ENCODE results near the gene SLC38A7. TPM values are rescaled to one million over a fixed set of nuclear protein-coding genes. Genes with fewer than 3 reads are reported as not detected.
"Not testable (repeated sequence)": the region's sequence is repeated elsewhere in the genome, so short reads cannot be mapped to it uniquely, and the experiment has no call there.

Gene SLC38A7
- total RNA-seq, 2 experiments from 2014 or later, result 10.5 to 11.4 TPM

DNA sequence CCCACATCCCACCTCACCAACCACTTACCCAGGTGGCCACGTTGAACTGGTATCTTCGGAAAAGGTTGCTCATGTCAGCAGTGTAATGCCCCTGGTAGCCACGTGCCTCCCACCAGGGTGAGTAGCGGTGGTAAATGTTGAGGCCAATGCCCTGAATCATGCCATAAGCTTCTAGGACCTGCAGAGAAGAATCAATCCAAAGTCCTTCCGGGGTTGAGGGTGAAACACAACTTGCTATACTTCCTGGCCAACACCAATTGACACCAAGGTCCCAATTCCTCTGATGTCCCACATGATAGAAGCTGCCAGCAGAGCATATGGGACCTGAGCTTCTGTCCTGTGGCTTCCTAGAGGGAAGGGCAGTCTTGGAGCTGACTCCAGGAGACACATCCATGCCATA is 43.6 kb downstream of the SLC38A7 start:
- CTCF ChIA-PET, result no interaction called here
- Mint-ChIP-seq H3K4me3 (no peak overlapping the region), H3K27ac (no peak overlapping the region), H3K4me1 (no peaks in the 10 kb centered on the region), H3K9me3 (no peaks in the 10 kb centered on the region), H3K27me3 (peaks cover 5% of the 10 kb centered on the region), H3K36me3 (ENCODE audit: low read depth) (no peaks in the 10 kb centered on the region)
- POLR2A ChIA-PET, result no interaction called here
- DNase-seq, result no peak

DNA sequence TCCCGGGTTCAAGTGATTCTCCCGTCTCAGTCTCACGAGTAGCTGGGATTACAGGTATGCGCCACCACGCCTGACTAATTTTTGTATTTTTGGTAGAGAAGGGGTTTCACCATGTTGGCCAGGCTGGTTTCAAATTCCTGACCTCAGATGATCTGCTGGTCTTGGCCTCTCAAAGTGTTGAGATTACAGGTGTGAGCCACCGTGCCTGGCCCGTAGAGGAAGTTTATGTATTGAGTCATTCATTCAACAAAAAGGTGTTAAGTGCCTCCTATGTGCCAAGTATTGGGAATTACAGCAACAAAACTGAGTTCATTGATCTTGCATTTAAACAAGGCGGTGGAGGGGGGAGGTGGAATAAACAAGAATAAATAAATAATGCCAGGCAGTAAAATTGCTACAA is 44.7 kb downstream of the SLC38A7 start:
- no peak overlapping the region for H3K4me3 Mint-ChIP-seq
- DNase-seq, result no peak
- no peaks in the 10 kb centered on the region for H3K4me1 Mint-ChIP-seq
- H3K27ac Mint-ChIP-seq, result no peak overlapping the region
- no peaks in the 10 kb centered on the region for H3K36me3 Mint-ChIP-seq (ENCODE audit: low read depth)
- POLR2A ChIA-PET, result no interaction called here
- H3K9me3 Mint-ChIP-seq, result no peaks in the 10 kb centered on the region
- CTCF ChIA-PET, result no interaction called here
- H3K27me3 Mint-ChIP-seq, result peaks cover 7% of the 10 kb centered on the region

DNA sequence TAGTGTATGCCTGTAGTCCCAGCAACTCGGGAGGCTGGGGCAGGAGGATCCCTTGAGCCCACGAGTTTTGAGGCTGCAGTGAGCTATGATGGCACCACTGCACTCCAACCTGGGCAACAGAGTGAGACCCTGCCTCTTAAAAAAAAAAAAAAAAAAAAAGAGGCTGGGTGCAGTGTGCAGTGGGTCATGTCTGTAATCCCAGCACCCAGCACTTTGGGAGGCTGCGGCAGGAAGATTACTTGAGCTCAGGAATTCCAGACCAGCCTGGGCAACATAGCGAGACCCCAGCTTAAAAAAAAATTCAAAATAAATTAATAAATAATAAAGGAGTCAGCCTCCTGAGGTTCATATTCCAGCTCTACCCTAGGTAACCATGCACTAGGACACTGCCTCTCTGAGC is 45.3 kb downstream of the SLC38A7 start:
- Mint-ChIP-seq H3K9me3 (no peaks in the 10 kb centered on the region), H3K36me3 (ENCODE audit: low read depth) (no peaks in the 10 kb centered on the region), H3K4me1 (no peaks in the 10 kb centered on the region), H3K27ac (no peak overlapping the region), H3K4me3 (no peak overlapping the region), H3K27me3 (peaks cover 7% of the 10 kb centered on the region)
- ChIA-PET CTCF (no interaction called here), POLR2A (no interaction called here)
- no peak for DNase-seq

DNA sequence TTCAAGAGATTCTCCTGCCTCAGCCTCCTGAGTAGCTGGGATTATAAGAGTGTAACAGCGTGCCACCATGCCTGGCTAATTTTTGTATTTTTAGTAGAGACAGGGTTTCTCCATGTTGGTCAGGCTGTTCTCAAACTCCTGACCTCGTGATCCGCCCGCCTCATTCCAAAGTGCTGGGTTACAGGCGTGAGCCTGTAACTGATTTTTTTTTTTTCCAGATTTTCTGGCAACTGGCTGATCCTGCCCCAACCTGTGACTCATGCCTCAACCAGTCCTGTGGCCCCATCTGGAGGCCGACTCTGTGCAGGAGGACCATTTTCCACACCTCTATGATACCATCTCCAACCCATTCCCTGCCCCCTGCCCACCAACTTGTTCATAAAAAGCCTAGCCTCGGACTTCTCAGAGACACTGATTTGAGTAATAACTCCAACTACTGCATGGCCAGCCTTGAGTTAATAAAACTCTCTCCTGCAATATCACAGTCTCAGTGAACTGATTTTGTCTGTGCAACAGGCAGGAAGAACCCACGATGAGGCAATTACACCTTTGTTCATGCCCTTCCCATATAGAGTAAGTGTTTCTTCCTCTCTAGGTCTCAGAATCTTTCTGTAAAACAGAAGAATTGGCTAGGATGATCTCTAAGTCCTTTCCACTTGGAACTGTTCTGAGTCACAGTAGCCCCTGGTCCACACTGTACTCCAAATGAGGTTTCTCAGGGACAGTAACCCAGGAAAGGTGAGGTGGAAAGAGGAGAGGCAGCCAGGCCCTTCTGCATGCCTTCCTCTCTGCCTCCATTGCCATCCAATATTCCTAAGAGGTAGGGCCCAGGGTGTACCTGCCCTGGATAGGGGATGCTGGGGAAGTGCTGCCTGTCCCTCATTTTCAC is 46.2 kb downstream of the SLC38A7 start:
- DNase-seq, result no peak
- CTCF ChIA-PET, result no interaction called here

DNA sequence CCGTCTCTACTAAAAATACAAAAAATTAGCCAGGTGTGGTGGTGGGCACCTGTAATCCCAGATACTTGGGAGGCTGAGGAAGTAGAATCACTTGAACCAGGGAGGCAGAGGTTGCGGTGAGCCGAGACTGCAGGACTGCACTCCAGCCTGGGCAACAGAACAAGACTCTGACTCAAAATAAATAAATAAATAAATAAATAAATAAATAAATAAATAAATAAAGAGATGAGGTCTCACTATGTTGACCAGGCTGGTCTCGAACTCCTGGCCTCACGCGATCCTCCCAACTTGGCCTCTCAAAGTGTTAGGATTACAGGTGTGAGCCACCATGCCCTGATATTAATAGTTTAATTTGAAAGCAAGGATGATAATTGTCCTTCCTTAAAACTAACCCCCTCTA is 47.5 kb downstream of the SLC38A7 start:
- H3K27me3 Mint-ChIP-seq; H3K9me3 Mint-ChIP-seq; CTCF ChIA-PET; H3K4me3 Mint-ChIP-seq; H3K27ac Mint-ChIP-seq; DNase-seq; H3K4me1 Mint-ChIP-seq; H3K36me3 Mint-ChIP-seq (ENCODE audit: low read depth): not testable (repeated sequence)
- POLR2A ChIA-PET, result interaction anchor here (1.5 kb wide), 1 partner anchor 10 kb away, joined by 5 read pairs; no protein-coding TSS in a partner anchor

More for the DNA sequence above, 46.2 kb downstream of the SLC38A7 start:
- H3K27ac Mint-ChIP-seq, result no peak overlapping the region
- H3K4me3 Mint-ChIP-seq, result no peak overlapping the region
- H3K27me3 Mint-ChIP-seq, result peaks cover 7% of the 10 kb centered on the region
- H3K9me3 Mint-ChIP-seq, result no peaks in the 10 kb centered on the region
- POLR2A ChIA-PET, result no interaction called here
- no peaks in the 10 kb centered on the region for H3K4me1 Mint-ChIP-seq
- H3K36me3 Mint-ChIP-seq (ENCODE audit: low read depth), result no peaks in the 10 kb centered on the region

DNA sequence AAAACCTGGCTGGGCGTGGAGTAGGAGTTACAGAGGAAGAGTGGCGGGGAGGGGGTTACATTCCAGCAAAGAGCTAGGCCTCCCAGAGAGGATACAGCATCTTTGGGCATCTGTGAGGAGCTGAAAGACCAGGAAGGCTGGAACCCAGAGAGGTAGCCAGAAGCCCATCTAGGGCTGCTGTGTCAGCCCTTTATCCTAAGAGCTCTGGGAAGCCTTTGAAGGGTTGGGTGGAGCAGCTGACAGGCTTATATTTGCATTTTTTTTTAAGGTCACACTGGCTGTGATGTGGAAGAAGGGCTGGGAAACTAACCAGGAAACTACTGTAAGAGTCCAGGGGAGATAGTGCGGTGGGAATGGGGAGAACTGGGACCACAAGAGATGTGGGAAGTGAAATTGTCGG is 48.1 kb downstream of the SLC38A7 start:
- POLR2A ChIA-PET, result interaction anchor here (0.6 to 1.5 kb wide), 2 partner anchors 9 to 118 kb away, joined by 3 to 5 read pairs; no protein-coding TSS in a partner anchor
- Mint-ChIP-seq H3K27me3 (peaks cover 7% of the 10 kb centered on the region), H3K27ac (no peak overlapping the region), H3K4me1 (peaks cover 2% of the 10 kb centered on the region), H3K9me3 (no peaks in the 10 kb centered on the region), H3K36me3 (ENCODE audit: low read depth) (no peaks in the 10 kb centered on the region), H3K4me3 (no peak overlapping the region)
- DNase-seq, result no peak
- CTCF ChIA-PET, result no interaction called here

DNA sequence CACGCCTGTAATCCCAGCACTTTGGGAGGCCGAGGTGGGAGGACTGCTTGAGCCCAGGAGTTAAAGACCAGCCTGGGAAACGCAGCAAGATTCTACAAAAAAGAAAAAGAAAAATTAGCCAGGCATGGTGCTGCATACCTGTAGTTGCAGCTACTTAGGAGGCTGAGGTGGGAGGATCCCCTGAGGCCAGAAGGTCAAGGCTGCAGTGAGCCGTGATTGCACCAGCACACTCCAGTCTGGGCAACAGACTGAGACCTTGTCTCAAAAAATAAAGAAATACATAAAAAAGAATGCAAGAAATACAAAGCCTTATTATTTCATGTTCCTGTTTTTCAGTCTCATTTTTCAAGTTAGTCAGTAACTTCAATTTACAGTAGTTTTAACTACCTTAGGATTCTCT is 49.1 kb downstream of the SLC38A7 start:
- H3K4me1 Mint-ChIP-seq, result peaks cover 7% of the 10 kb centered on the region
- H3K36me3 Mint-ChIP-seq (ENCODE audit: low read depth), result no peaks in the 10 kb centered on the region
- ChIA-PET CTCF (no interaction called here), POLR2A (interaction anchor here (1.5 kb wide), 1 partner anchor 8 kb away, joined by 5 read pairs; no protein-coding TSS in a partner anchor)
- no peaks in the 10 kb centered on the region for H3K9me3 Mint-ChIP-seq
- no peak for DNase-seq
- no peak overlapping the region for H3K4me3 Mint-ChIP-seq
- peaks cover 7% of the 10 kb centered on the region for H3K27me3 Mint-ChIP-seq
- no peak overlapping the region for H3K27ac Mint-ChIP-seq

DNA sequence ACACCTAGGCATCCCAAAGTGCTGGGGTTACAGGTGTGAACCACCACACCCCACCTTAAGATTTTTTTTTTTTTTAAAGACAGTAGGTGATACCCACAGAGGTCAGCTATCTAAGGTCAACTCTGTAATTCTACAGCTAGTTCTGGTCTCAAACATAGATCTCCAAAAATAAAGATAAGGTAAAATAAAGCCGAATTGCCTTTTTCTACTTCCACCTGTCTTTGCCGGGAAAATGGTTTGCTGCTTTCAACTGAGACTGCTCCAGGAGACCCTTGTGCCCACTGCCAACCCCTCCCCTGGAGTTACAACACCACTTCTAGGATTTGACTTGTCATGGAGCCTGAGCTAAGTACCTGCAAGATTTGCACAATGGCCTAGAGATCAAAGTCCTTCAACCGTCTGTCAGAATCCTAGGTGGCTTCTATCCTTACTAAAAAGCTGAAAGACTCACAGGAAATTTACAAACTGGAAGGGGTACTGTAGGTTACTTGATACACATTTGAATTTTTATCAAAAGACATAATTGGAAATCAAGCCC is 50.2 kb downstream of the SLC38A7 start:
- DNase-seq, result no peak
- Mint-ChIP-seq H3K4me1 (peaks cover 13% of the 10 kb centered on the region), H3K4me3 (no peak overlapping the region), H3K27ac (no peak overlapping the region), H3K27me3 (peaks cover 7% of the 10 kb centered on the region), H3K9me3 (no peaks in the 10 kb centered on the region), H3K36me3 (ENCODE audit: low read depth) (peaks cover 4% of the 10 kb centered on the region)
- ChIA-PET CTCF (no interaction called here), POLR2A (interaction anchor here (1.5 kb wide), 1 partner anchor 242 kb away, joined by 3 read pairs; no protein-coding TSS in a partner anchor)

DNA sequence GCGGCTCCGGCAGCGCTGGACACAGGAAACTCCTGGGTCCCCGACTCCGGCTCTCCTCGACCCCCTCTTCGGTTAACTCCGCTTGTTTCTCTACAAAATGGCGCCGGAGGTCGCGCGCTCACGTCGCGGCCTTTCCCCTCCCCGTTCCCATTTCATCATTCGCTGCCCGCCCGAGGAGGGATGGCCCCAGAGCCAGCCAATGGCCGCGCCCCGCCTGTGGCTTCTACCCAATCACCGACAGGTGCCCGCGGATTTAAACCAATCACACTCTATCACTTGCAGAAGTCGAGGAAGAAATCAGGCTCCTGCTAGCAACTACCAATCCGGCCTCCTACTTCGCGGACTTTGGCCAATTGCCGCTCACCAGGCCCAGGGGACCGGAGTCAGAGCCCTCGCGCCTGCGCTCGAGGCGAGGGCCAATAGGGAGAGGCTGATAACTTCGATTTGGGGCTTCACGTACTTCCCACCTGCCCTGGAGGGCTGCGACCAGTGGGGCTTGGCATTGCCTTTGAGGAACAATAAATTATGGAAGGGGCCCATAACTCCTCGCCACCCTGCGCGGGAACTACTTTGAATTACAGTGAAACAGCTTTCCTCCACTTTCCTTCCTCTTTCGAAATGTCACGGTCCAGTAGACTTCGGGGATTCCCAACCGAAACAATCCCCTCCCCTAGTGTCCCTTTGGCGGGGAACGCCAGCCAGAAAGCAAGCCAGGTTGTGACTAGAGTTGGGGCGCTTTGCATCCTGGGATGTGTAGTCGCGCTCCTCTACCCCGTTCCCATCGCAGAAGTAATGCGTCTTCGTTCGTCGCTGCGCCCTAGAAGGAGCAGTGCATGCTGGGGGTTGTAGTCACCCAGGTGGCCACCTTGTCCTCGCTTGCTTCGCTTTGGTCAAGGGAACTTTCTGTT is 54.6 kb downstream of the SLC38A7 start, which contains the start of gene CNOT1:
Gene CNOT1, minus strand, starts transcription at position 94 of the 908 bp plus-strand sequence. CDS start 30,489 bp downstream, outside the sequence.
- ChIA-PET CTCF (interaction anchor here (3.6 kb wide), 1 partner anchor 126 kb away, joined by 16 read pairs; no protein-coding TSS in a partner anchor), POLR2A (interaction anchor here (1.0 to 4.7 kb wide), 4 partner anchors 27 to 114 kb away, joined by 3 to 16 read pairs (median 10); partner anchors contain the start of genes SETD6 and SLC38A7)
- H3K4me3 Mint-ChIP-seq, result peak within 1 kb of the TSS; percentile 100
- peaks cover 29% of the 10 kb centered on the region for H3K4me1 Mint-ChIP-seq
- peaks cover 19% of the 10 kb centered on the region for H3K36me3 Mint-ChIP-seq (ENCODE audit: low read depth)
- peak within 1 kb of the TSS; percentile 100 for H3K27ac Mint-ChIP-seq
- DNase-seq, result peak; percentile 99
- no peaks in the 10 kb centered on the region for H3K27me3 Mint-ChIP-seq
- no peaks in the 10 kb centered on the region for H3K9me3 Mint-ChIP-seq

DNA sequence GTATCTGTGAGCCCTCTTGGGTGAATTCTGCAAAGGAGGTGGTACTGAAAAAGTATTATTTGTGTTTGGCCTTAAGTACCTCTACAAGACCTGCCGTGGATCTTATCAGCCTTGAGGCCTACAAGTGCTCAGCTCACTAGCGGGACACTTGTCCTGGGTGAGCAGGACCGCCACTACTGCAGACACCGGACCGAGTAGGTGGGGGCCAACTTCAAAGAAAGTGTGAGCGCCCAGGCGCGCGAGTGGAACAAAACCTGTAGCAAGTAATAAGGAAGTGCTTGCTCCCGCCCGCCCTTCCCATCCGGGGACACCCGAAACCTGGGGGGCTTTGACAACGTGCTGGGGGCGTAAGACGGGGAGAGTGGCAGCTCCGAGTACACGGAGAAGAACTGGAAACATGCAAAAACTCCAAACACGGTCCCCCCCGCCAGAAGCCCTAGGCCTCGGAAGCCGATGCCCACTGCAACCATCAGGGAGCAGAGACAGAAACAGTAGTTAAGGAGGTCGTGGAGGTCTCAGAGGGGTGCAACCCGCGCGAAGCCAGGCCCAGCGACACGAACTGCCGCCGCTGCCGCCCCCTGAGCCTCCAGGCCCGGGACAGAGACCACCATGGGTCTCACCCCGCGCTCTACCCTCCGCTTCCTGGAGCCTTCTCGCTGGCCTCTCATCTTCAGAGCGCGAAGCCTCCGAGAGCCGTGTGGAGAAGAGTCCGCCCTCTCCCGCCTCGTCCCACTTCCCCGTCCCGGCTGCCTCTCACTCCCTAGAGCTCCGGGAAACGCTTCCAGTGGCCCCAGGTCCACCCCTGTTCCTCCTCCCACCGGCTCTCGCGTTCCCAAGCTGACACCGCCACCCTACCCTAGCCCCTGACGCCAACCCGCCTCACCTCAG is 55.5 kb downstream of the SLC38A7 start:
- Mint-ChIP-seq H3K27ac (peak overlapping the region; percentile 100), H3K36me3 (ENCODE audit: low read depth) (peaks cover 28% of the 10 kb centered on the region), H3K9me3 (no peaks in the 10 kb centered on the region), H3K4me1 (peaks cover 32% of the 10 kb centered on the region), H3K27me3 (no peaks in the 10 kb centered on the region), H3K4me3 (peak overlapping the region; percentile 100)
- peak; percentile 66 for DNase-seq
- POLR2A ChIA-PET, result interaction anchor here (0.6 to 4.7 kb wide), 10 partner anchors 17 to 237 kb away, joined by 3 to 16 read pairs (median 4); partner anchors contain the start of genes GINS3, SETD6 and SLC38A7
- CTCF ChIA-PET, result interaction anchor here (3.6 kb wide), 1 partner anchor 127 kb away, joined by 16 read pairs; no protein-coding TSS in a partner anchor

DNA sequence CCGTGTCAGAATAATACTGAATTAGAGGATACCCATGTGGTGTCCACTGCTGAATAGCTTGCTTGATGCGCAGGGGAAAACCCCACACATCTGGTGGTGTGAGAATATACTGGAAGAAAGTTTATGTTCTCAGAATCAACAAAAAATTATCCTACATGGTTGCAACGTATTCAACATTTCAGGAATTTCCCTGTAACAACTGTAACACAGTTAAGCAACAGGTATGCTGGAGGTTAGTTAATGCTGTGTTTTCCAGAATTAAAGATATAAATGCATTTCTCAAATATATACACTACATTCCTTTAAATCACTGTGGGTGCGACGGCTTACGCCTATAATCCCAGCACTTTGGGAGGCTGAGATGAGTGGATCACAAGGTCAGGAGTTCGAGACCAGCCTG is 60.4 kb downstream of the SLC38A7 start:
- CTCF ChIA-PET, result no interaction called here
- no peak for DNase-seq
- no peaks in the 10 kb centered on the region for H3K9me3 Mint-ChIP-seq
- H3K4me1 Mint-ChIP-seq, result peaks cover 34% of the 10 kb centered on the region
- H3K27ac Mint-ChIP-seq, result no peak overlapping the region
- H3K27me3 Mint-ChIP-seq, result no peaks in the 10 kb centered on the region
- no peak overlapping the region for H3K4me3 Mint-ChIP-seq
- H3K36me3 Mint-ChIP-seq (ENCODE audit: low read depth), result peaks cover 49% of the 10 kb centered on the region
- POLR2A ChIA-PET, result no interaction called here

DNA sequence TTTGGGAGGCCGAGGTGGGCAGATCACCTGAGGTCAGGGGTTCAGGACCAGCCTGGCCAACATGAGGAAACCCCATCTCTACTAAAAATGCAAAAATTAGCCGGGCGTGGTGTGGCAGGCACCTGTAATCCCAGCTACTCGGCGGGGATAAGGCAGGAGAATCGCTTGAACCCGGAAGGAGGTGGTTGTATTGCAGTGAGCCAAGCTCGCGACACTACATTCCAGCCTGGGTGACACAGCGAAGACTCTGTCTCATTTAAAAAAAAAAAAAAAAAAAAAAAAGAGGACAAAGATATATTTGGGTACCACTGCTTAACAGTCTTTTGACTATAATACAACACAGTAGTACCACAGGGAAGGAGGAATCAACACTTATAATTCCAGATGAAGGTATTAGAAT is 64.2 kb downstream of the SLC38A7 start:
- no peak overlapping the region for H3K27ac Mint-ChIP-seq
- peaks cover 53% of the 10 kb centered on the region for H3K36me3 Mint-ChIP-seq (ENCODE audit: low read depth)
- DNase-seq, result no peak
- ChIA-PET POLR2A (interaction anchor here (0.6 kb wide), 1 partner anchor 41 kb away, joined by 3 read pairs; no protein-coding TSS in a partner anchor), CTCF (no interaction called here)
- H3K4me1 Mint-ChIP-seq, result peaks cover 21% of the 10 kb centered on the region
- no peaks in the 10 kb centered on the region for H3K9me3 Mint-ChIP-seq
- no peaks in the 10 kb centered on the region for H3K27me3 Mint-ChIP-seq
- no peak overlapping the region for H3K4me3 Mint-ChIP-seq
